Bronchial epithelial cell (primary cell): ENCODE data around the gene ESYT2. TPM values are rescaled to one million over a fixed set of nuclear protein-coding genes. Genes with fewer than 3 reads are reported as not detected.

Source experiments
- DNase-seq: peaks from one replicate; pipeline ENCODE4 v3.0.0-alpha.2; 2010; ENCODE audit warnings: low read depth
- FAIRE-seq: peaks from 2 replicates; lab custom pipeline; 2011; peaks lifted over from hg19 to GRCh38; lab: Jason Lieb, UNC
- H3K27me3 ChIP-seq: 2 replicates; pipeline ENCODE4 v1.5.1; 2011; ENCODE audit warnings: low read length; ENCODE audit not compliant: control insufficient read depth, insufficient read depth
- H3K36me3 ChIP-seq: 2 replicates; pipeline ENCODE4 v1.5.1; 2011; ENCODE audit warnings: low read length; ENCODE audit not compliant: control insufficient read depth, insufficient read depth
- H3K4me3 ChIP-seq: 2 replicates; pipeline ENCODE4 v1.5.1; 2011; ENCODE audit warnings: mild to moderate bottlenecking, low read depth, low read length, control low read depth
- total RNA-seq: library from RNA; depleted of rRNA; stranded (reverse); fragments of >200 nt; gene quantifications from 2 replicates; pipeline ENCODE4 v1.2.1, GENCODE V29; 2014
- TF ChIP-seq, protein P1 (sequence below): IDR thresholded peaks from 2 replicates; pipeline ENCODE4 v1.5.1; 2011; ENCODE audit warnings: mild to moderate bottlenecking, moderate library complexity, low read length, control low read depth, inconsistent platforms; ENCODE audit not compliant: insufficient read depth, severe bottlenecking

The ESYT2 gene
- total RNA-seq, 1 donor from 2014 or later, result 75.0 TPM

DNA sequence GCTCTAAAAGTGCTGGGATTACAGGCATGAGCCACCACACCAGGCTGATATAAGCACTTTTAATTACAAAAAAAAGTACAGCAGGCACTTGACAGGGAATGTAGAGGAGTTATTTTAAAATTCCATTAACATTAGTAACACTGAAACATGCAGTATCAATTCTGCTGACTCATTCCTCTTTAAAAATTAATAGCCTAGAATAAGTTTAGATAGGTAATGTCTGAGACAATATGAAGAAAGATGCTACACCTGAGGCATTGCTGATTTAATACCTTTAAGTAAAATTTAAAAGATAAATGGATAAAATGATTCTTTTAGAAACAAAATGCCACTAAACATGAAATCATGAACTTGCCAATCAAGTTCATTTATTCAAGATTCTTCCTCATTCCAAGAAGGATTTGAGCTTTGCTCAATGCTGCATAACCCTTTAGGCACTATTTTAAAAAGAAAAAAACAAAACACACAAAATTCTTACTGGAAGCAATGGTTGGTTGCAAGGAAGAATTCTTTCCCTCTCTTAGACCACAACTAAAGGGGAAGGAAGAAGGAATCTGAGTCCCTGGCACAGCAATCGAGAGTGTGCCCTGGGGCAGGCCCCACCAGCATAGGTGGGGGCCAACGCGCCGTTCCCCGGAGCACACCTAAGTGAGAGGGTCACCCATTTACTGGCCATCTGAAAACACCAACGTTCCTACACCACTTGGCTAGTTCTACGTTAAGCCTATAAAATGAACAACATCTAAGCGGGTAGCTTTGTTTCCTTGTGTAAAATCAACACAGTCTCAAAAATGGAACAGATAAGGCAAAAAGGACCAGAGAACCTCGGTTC lies 26.6 kb downstream of the ESYT2 start:
- TF ChIP-seq, protein P1, sequence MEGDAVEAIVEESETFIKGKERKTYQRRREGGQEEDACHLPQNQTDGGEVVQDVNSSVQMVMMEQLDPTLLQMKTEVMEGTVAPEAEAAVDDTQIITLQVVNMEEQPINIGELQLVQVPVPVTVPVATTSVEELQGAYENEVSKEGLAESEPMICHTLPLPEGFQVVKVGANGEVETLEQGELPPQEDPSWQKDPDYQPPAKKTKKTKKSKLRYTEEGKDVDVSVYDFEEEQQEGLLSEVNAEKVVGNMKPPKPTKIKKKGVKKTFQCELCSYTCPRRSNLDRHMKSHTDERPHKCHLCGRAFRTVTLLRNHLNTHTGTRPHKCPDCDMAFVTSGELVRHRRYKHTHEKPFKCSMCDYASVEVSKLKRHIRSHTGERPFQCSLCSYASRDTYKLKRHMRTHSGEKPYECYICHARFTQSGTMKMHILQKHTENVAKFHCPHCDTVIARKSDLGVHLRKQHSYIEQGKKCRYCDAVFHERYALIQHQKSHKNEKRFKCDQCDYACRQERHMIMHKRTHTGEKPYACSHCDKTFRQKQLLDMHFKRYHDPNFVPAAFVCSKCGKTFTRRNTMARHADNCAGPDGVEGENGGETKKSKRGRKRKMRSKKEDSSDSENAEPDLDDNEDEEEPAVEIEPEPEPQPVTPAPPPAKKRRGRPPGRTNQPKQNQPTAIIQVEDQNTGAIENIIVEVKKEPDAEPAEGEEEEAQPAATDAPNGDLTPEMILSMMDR, result no peak
- DNase-seq (peak; percentile 76), FAIRE-seq (no peak)
- Histone ChIP-seq H3K27me3 (no peaks in the 10 kb centered on the region), H3K36me3 (peaks cover 6% of the 10 kb centered on the region), H3K4me3 (no peak overlapping the region)

DNA sequence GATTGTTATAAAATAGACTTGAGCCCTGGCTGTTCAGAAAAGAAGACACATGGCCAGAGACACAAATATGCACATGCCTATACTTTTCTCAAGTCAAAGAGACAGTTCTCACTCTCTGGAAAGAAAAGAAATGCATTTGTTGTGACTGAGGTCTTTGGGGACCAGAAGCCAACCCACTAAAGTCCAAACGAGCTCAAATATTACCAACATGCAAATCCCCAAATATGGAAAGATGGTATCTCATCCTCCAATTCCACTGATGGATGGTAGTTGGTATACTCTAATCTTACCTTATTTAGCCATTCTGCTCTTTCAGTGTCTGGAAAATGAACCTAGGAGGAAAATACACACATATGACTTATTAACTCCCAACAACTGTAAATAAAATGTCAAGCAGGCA lies 30.6 kb downstream of the ESYT2 start:
- FAIRE-seq (no peak), DNase-seq (no peak)
- Histone ChIP-seq H3K36me3 (peaks cover 18% of the 10 kb centered on the region), H3K4me3 (no peak overlapping the region), H3K27me3 (no peaks in the 10 kb centered on the region)
- TF ChIP-seq, protein P1, result no peak

DNA sequence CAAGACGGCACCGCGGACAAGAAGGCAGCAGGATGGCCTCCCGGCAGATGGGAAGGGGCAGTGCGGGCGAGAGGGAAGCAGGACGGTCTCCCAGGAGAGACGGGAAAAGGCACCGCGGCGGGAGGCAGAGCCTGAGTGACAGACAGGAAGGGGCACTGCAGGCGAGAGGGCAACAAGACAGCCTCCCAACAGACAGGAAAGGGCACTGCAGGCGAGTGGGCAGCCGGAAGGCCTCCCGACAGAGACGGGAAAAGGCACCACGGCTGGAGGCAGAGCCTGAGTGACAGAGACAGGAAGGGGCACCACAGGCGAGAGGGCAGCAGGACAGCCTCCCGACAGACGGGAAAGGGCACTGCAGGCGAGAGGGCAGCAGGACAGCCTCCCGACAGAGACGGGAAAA lies 32.6 kb downstream of the ESYT2 start:
- peaks cover 19% of the 10 kb centered on the region for H3K36me3 ChIP-seq
- FAIRE-seq, result no peak

DNA sequence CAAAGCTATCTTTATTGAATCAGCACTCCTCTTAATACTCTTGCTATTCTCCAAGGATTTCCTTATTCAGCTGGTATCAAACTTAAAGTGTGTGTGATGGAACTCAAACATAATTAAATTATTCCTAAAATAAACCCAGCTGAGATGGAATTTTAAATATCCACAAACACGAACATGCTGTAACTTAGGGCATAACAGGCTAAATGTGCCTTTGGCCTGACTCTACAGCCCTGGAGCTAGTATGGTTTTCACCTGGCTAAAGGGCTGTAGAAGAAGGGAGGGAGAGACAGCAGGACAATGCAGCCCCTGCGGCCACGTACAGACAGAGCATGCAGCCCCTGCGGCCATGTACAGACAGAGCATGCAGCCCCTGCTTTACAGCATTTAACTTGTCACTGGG lies 34.0 kb downstream of the ESYT2 start:
- TF ChIP-seq, protein P1, result no peak
- FAIRE-seq (no peak), DNase-seq (no peak)
- no peak overlapping the region for H3K4me3 ChIP-seq
- H3K27me3 ChIP-seq, result no peaks in the 10 kb centered on the region
- peaks cover 19% of the 10 kb centered on the region for H3K36me3 ChIP-seq

More for the DNA sequence above, 32.6 kb downstream of the ESYT2 start:
- no peaks in the 10 kb centered on the region for H3K27me3 ChIP-seq
- no peak for DNase-seq
- TF ChIP-seq, protein P1, result no peak
- H3K4me3 ChIP-seq, result no peak overlapping the region

DNA sequence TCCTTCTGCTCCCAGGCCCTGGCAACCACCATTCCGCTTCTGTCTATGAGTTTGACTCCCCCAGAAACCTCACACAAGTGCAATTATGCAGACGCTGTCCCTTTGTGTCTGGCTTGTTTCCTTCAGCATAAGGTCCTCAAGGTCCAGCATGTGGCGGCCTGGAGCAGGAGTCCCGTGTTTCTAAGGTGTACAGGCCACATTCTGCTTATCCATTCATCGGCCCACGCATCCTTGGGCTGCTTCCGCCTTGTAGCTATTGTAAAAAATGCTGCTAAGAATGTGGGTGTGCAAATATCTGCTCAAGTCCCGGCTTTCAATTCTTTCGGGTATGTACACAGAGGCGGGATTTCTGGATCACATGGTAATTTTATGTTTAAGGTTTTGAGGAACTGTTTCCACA lies 38.2 kb downstream of the ESYT2 start:
- peaks cover 19% of the 10 kb centered on the region for H3K36me3 ChIP-seq
- H3K4me3 ChIP-seq, result no peak overlapping the region
- FAIRE-seq (no peak), DNase-seq (peak; percentile 61)
- TF ChIP-seq, protein P1, result no peak
- no peaks in the 10 kb centered on the region for H3K27me3 ChIP-seq
